GM19035 (cell line): Measurements from ENCODE around the gene ZNF366.
"Not testable (repeated sequence)": the region's sequence is repeated elsewhere in the genome, so short reads cannot be mapped to it uniquely, and the experiment has no call there.

Source experiments
- ATAC-seq: cut with Tn5 transposase; IDR thresholded peaks from one replicate; pipeline ENCODE4 v1.9.1; 2021; ENCODE audit not compliant: unreplicated experiment

ZNF366 gene

DNA sequence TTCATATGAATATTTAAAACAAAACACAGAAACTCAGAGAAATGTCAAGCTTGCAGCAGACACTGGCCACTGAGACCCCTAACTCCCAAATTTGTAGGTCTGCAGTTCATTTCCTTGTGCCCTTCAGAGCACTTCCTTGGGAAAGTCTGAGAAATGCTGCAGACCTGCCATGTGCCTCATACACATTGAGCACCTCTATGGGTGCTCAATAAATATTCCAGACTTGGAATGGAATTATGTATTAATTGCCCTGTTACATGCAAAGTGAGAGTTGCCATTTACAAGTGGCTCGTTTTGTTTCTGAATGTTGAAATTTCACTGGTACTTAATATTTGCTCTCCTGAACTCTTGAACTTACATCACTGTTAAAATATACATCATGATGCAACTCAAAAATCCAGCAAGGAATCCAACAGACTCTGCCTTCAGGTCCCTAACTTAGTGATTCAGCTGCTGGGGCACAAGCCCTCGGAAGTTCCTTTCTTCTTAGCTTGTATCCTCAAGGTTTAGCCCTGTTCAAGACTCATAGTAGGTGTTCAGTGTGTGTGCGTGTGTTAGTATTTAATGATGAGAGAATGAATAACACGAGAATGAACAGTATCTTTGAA is 96.4 kb downstream of the ZNF366 start:
- no peak for ATAC-seq

DNA sequence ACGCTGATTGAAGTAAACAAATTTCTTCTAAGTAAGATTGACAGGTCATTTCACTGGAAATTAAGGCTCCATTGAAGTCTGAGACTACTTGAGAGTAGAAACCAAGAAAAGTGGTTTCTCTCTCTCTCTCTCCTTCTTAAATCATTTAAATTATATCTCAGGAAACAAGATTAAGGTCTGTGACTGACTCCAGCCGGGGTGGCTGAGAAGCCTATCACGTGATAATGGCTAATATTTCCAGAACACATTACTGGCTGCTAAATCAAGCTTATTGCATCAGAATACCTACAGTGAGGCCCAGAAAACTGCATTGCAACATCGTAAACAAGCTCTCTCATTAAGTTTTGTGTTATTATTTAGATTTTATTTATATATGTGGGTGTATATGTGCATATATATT is 98.6 kb downstream of the ZNF366 start:
- ATAC-seq = no peak

DNA sequence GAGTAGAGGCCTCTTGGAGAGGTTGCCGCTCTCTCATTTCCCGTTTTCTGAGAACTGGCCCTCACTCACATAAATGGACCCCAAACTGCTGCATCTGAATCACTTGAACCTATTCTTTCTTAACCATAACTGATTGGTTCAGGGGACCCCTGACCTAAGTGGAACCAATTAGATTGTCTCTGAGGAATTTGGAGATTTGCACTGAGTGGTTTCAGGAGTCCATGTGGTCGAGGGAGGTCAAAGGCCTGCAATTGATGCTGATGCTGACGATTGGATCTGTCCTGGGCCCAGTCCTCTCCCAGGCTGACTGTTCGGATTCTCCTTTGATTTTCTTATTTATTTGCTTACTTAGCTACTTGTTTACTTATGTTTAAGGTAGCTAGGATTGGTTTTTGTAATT is 99.1 kb downstream of the ZNF366 start:
- no peak for ATAC-seq

DNA sequence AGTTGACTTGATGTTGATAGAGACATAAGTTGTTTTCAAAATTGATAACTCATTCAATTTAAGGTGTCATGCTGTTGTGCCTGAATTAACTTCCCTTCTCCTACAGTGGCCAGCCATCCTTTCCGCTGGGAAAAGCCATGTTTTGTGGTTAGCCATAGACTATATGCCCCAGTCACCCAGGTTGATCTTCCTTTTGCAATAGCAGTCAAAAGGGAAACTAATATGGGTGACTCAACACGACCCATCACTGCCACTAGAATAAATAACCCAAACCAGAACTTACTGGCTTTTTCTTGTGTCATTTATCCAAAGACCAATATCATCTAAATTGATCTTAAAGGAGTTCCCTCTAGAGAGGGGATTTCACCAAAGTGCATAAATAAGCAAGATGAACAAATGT is 99.7 kb downstream of the ZNF366 start:
- ATAC-seq = no peak

DNA sequence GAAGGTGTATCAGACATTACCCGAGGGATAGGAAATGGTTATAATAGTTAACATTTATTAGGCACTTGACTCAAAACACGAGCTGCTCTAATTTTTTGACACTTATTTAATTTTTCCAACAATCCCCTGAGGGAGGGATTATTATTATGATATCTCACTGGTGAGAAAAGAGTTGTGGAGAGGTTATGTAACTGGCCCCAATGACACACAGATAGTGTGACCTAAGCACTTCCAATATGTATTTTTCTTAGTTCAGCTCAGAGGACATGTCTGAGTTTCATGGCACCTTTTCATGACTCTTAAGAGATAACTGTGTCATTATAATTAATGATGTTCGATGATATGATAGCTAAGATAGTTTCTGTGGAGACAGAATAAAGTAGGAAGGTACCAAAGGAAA is 100.1 kb downstream of the ZNF366 start:
- ATAC-seq = no peak

DNA sequence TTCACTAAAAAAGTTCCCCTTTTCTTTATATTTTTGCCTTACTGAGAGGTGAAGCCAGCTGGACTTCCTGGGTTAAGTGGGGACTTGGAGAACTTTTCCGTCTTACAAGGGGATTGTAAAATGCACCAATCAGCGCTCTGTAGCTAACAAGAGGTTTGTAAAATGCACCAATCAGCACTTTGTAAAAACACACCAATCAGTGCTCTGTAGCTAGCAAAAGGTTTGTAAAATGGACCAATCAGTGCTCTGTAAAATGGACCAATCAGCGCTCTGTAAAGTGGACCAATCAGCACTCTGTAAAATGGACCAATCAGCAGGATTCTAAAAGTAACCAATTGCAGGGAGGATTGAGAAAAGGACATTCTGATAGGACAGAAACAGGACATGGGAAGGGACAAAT is 102.4 kb downstream of the ZNF366 start:
- not testable (repeated sequence) for ATAC-seq

DNA sequence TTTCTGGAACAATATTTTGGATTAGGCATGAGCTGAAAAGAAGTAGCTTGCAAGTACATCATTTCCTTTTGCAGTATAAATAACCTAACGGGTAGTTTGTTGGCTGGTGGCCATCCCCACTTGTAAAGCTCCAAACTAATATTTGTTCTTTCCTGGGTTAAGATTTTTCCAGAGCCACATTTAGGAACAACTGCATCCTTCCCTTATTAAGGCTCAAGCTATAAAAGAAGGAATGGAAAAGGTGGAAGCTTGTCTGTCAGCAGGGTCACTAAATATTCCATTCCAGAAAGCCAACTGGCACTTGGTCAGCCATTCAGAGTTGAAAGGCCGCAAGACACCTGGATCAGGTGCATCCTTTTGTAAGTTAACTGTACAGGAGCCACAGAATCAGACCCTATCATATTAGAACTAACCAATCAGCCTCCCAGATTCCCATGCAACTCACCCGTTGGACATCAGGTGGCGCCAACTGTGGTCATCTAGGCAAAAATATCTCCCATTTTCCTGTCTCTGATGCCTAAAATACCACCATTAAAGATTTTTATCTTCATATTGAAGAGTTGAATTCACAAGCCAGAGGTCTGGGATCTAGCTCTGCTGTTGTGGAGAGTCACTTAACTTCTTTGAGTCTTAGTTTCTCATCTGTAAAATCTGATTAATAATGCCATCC is 104.1 kb downstream of the ZNF366 start:
- no peak for ATAC-seq

DNA sequence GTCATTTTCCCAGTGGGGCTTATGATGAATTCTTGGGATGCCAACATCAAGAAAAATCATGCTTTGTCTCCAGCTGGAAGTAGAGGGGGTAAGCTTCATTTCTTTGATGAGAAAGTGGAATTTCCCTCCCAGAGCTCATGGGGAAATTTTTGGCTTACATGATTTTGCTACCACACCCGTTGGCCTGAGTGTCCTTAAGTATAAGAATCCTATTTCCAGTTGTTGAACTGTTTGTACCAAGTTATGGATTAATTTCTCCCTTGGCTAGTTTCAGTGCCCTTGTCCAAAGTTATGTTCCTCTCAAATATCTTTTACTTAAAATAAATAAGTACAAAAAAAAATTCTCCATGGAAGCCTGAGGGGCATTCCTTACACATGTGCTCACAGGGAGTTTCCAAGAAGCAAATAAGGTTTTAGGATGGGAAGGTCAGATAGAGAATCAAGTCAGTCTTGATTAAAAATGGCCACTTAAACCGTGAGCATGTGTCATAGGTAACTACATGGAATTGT is 104.8 kb downstream of the ZNF366 start:
- no peak for ATAC-seq

DNA sequence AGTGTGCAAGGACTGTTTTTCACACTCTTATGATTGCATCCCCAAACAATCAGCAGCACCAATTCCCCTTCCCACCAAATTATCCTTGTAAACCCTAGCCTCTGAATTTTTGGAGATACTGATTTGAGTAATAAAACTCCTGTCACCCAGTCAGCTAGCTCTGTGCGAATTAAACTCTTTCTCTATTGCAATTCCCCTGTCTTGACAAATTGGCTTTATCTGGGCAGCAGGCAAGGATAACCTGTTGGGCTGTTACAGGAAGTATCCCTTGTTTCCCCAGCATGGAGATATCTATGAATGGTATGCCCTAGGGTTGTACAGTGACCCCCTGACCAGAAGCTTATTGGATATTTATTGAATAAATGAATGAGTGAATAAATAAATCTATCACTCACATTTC is 106.3 kb downstream of the ZNF366 start:
- ATAC-seq = no peak

DNA sequence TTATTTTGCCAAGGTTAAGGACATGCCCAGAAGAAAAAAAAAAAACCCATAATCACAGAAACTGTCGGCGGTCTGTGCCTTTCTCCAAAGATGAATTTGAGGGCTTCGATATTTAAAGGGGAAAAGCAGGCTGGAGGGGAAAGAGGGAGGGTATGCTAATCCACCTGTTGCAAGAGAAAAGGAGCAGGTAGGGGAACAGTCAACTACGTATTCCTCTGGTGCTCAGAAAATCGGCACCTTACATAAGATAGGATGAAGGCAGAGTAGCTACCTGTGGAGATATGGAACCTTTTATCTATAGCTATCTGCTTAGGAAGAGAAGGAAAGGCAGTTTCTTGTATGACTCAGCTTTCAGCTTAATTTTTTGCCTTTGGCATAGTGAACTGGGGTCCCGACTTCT is 109.4 kb downstream of the ZNF366 start:
- no peak for ATAC-seq

DNA sequence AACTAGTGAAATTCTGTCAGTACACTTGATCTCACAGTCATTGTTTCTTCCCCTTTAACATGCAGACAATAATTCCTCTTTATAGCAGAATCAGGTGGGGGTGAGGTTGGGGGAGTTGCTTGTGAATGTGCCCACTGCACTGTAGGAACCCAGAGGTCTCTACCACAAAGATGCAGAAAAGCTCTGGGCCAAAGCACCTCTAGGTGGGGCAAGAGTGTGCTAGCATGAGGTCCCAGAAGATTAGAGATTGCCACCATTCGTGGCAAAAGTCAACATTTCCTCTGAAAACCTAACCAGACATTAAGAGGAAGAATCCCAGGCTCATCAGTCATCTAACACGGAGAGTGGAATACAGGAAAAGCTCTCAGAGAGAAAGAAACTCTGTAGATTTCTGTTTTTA is 112.5 kb downstream of the ZNF366 start:
- ATAC-seq = no peak

DNA sequence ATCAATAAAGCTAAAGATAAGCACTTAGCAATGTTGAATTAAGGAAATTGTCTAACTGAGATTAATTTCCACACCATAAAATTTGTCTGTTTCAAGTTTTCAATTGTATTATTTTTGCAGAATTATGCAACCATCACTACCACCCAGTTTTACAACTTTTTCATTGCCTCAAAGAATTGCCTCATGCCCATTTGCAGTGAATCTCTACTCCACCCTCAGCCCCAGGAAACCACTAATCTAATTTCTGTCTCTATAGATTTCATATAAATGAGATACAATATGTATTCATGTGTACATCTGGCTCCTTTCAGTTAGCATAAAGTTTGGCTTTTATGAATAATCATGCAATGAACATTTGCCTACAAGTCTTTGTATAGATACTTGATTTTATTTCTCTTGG is 114.2 kb downstream of the ZNF366 start:
- no peak for ATAC-seq
